DOHH2 (cell line): Measurements from ENCODE around the gene COPA.

Experiments used
- H3F3A ChIP-seq: fragments of 200-600 bp; sonication (generic), shearing (Covaris generic); 2 replicates; pipeline ENCODE4 v1.6.0; 2016; ENCODE audit warnings: antibody characterized with exemption, mild to moderate bottlenecking; ENCODE audit not compliant: control insufficient read depth, insufficient read depth
- H3K27ac ChIP-seq: fragments of 200-600 bp; sonication (generic); 2 replicates; pipeline ENCODE4 v1.5.1; 2014; ENCODE audit warnings: low read depth, mild to moderate bottlenecking, low read length, moderate library complexity
- H3K27me3 ChIP-seq: fragments of 200-600 bp; sonication (generic); 2 replicates; pipeline ENCODE4 v1.6.1; 2014; ENCODE audit warnings: mild to moderate bottlenecking, low read length, mixed read lengths; ENCODE audit not compliant: control insufficient read depth
- H3K36me3 ChIP-seq: fragments of 200-600 bp; sonication (generic); 2 replicates; pipeline ENCODE4 v1.6.1; 2014; ENCODE audit warnings: mild to moderate bottlenecking, low read length, moderate library complexity, mixed read lengths; ENCODE audit not compliant: control insufficient read depth
- H3K4me1 ChIP-seq: fragments of 200-600 bp; sonication (generic); 2 replicates; pipeline ENCODE4 v1.6.1; 2014; ENCODE audit warnings: mild to moderate bottlenecking, low read length, mixed read lengths; ENCODE audit not compliant: control insufficient read depth
- H3K4me2 ChIP-seq: fragments of 200-600 bp; sonication (generic); 2 replicates; pipeline ENCODE4 v1.6.0; 2014; ENCODE audit warnings: mild to moderate bottlenecking, low read length, moderate library complexity
- H3K4me3 ChIP-seq: fragments of 200-600 bp; sonication (generic); 2 replicates; pipeline ENCODE4 v1.5.1; 2014; ENCODE audit warnings: mild to moderate bottlenecking, low read length, mixed read lengths
- H3K79me2 ChIP-seq: fragments of 200-600 bp; sonication (generic); 2 replicates; pipeline ENCODE4 v1.6.1; 2014; ENCODE audit warnings: mild to moderate bottlenecking, low read length, mixed read lengths; ENCODE audit not compliant: control insufficient read depth
- H3K9me2 ChIP-seq: fragments of 200-600 bp; sonication (generic); replicated peaks from 2 replicates; pipeline ENCODE4 v1.6.1; 2014; ENCODE audit warnings: mild to moderate bottlenecking, low read length, mixed read lengths; ENCODE audit not compliant: control insufficient read depth
- H3K9me3 ChIP-seq: fragments of 200-600 bp; sonication (generic); 2 replicates; pipeline ENCODE4 v1.6.1; 2014; ENCODE audit warnings: antibody characterized with exemption, low read length, mixed read lengths; ENCODE audit not compliant: control insufficient read depth, insufficient read depth
- H4K20me1 ChIP-seq: fragments of 200-600 bp; sonication (generic); 2 replicates; pipeline ENCODE4 v1.6.0; 2014; ENCODE audit warnings: low read depth, mild to moderate bottlenecking, antibody characterized with exemption, low read length, moderate library complexity; ENCODE audit not compliant: control insufficient read depth, insufficient read depth
- EZH2phosphoT487 ChIP-seq: fragments of 200-600 bp; sonication (generic); IDR thresholded peaks from 2 replicates; pipeline ENCODE4 v1.6.1; 2017; ENCODE audit warnings: borderline replicate concordance, mild to moderate bottlenecking, antibody characterized with exemption, low read length, moderate library complexity, mixed read lengths
- TF ChIP-seq, protein P1 (sequence below): fragments of 200-600 bp; sonication (generic); IDR thresholded peaks from one replicate; pipeline ENCODE4 v1.5.1; 2014; ENCODE audit warnings: antibody characterized with exemption, mild to moderate bottlenecking, low read depth, low read length; ENCODE audit not compliant: poor library complexity, severe bottlenecking

COPA gene

DNA sequence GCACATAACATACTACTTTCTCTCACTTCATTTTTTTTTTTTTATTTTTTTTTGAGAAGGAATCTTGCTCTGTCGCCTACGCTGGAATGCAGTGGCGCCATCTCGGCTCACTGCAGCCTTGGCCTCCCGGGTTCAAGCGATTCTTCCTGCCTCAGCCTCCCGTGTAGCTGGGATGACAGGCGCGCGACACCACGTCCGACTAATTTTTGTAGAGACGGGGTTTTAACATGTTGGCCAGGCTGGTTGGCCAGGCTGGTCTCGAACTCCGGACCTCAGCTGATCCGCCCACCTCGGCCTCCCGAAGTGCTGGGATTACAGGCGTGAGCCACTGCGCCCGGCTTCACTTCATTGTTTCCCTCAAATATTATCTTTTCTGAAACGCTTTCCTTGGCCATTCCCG lies 57.5 kb downstream of the COPA start:
- H4K20me1 ChIP-seq: no peaks in the 10 kb centered on the region
- TF ChIP-seq, protein P1, sequence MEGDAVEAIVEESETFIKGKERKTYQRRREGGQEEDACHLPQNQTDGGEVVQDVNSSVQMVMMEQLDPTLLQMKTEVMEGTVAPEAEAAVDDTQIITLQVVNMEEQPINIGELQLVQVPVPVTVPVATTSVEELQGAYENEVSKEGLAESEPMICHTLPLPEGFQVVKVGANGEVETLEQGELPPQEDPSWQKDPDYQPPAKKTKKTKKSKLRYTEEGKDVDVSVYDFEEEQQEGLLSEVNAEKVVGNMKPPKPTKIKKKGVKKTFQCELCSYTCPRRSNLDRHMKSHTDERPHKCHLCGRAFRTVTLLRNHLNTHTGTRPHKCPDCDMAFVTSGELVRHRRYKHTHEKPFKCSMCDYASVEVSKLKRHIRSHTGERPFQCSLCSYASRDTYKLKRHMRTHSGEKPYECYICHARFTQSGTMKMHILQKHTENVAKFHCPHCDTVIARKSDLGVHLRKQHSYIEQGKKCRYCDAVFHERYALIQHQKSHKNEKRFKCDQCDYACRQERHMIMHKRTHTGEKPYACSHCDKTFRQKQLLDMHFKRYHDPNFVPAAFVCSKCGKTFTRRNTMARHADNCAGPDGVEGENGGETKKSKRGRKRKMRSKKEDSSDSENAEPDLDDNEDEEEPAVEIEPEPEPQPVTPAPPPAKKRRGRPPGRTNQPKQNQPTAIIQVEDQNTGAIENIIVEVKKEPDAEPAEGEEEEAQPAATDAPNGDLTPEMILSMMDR: no peak
- TF ChIP-seq EZH2phosphoT487: no peak
- H3K4me2 ChIP-seq: peak overlapping the region; percentile 96
- H3K4me1 ChIP-seq: peaks cover 16% of the 10 kb centered on the region
- peaks cover 45% of the 10 kb centered on the region for H3K36me3 ChIP-seq
- peaks cover 11% of the 10 kb centered on the region for H3F3A ChIP-seq
- H3K79me2 ChIP-seq: peaks cover 22% of the 10 kb centered on the region
- no peak overlapping the region for H3K27ac ChIP-seq
- H3K4me3 ChIP-seq: peak overlapping the region; percentile 99
- H3K9me3 ChIP-seq: no peaks in the 10 kb centered on the region
- no peaks in the 10 kb centered on the region for H3K9me2 ChIP-seq
- H3K27me3 ChIP-seq: no peaks in the 10 kb centered on the region

DNA sequence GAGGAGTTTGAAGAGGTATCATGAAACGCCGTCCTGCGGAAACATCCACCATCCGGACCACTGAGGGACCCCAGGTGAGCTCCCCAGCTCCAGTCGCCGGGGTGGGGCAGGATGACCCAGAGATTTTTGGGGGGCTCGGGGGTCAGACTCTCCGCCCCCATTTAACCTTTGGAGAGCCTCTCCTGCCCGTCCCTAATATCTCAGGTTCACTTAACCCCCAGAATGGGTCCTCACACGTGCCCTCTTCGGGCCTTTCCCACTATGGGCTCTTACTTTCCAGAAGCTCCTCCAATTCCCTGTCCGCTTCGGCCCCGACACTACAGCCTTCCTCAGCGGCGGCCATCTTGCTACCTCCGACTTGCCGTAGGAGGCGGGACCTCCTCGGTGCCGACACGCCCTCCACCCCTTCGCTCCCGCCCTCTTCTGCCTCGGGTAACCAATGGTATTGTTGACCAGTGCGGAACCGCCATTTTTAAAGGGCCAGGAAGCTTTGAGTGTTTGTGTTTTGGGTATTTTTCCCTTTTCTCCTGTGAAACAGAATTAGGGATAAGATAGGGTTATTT lies 58.2 kb downstream of the COPA start, which contains the start of gene PEX19:
TSS of gene PEX19 (minus strand) at position 352 of the 563 bp plus-strand sequence. CDS start at position 343, 9 bp downstream.
- peaks cover 44% of the 10 kb centered on the region for H3K36me3 ChIP-seq
- H3K79me2 ChIP-seq: peaks cover 22% of the 10 kb centered on the region
- peak within 1 kb of the TSS; percentile 99 for H3K4me3 ChIP-seq
- no peaks in the 10 kb centered on the region for H3K9me3 ChIP-seq
- no peaks in the 10 kb centered on the region for H4K20me1 ChIP-seq
- H3K4me2 ChIP-seq: peak within 1 kb of the TSS; percentile 96
- peaks cover 16% of the 10 kb centered on the region for H3K4me1 ChIP-seq
- TF ChIP-seq, protein P1: no peak
- no peak for TF ChIP-seq EZH2phosphoT487
- H3K27ac ChIP-seq: peak within 1 kb of the TSS; percentile 41
- H3F3A ChIP-seq: peaks cover 11% of the 10 kb centered on the region
- H3K27me3 ChIP-seq: no peaks in the 10 kb centered on the region
- H3K9me2 ChIP-seq: no peaks in the 10 kb centered on the region

DNA sequence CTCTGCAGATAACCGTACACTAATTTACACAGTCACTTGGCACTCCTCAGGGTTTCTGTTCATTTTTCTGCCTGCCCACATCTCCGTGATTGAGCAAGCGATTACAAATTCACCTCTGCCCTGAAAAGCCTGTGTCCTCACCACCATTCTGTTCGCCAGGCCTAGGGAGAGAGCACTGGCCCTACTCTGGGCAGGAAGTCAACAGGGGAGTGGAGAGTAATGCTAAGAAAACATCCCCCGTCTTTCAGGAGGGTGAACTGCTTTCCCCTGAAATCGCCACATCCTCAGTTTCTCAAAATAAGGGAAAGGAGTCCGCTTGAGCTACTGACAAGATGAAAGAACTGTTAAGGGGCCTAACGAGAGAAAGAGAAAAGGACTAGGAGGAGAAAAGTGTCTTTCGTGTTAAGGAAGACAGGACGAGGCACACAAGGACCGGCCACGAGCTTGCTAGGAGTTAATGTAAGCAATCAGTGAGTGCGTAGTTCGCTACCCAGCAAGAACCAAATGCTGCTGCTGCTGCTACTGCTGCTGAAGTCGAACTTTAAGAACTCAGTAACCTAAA lies 58.7 kb downstream of the COPA start:
- Histone ChIP-seq H3K9me2 (no peaks in the 10 kb centered on the region), H3K4me1 (peaks cover 16% of the 10 kb centered on the region), H3K36me3 (peaks cover 44% of the 10 kb centered on the region), H3K27ac (peak overlapping the region; percentile 41), H3K79me2 (peaks cover 22% of the 10 kb centered on the region), H4K20me1 (no peaks in the 10 kb centered on the region), H3F3A (peaks cover 11% of the 10 kb centered on the region), H3K27me3 (no peaks in the 10 kb centered on the region), H3K4me2 (peak overlapping the region; percentile 96), H3K9me3 (no peaks in the 10 kb centered on the region), H3K4me3 (peak overlapping the region; percentile 99)
- TF ChIP-seq, protein P1: no peak
- no peak for TF ChIP-seq EZH2phosphoT487
